Activated CD8-positive, alpha-beta T cell treated with anti-CD3 and anti-CD28 coated beads for 36 hours (primary cell): ENCODE measurements around the gene CRB1. TPM values are rescaled to one million over a fixed set of nuclear protein-coding genes. Genes with fewer than 3 reads are reported as not detected.

Experiments used
- ATAC-seq: fragments of 200-7000 bp; cut with Tn5 transposase; one replicate; pipeline ENCODE4 v1.10.0; 2021; ENCODE audit warnings: mild to moderate bottlenecking, moderate library complexity
- CTCF ChIA-PET: fragments of 350-600 bp; sonication (Branson Sonifier 250); formaldehyde crosslinking; loops from one replicate; lab custom pipeline; 2021; ENCODE audit warnings: antibody characterized with exemption; lab: Charles Lee
- POLR2A ChIA-PET: fragments of 350-600 bp; sonication (Branson Sonifier 250); formaldehyde crosslinking; loops from one replicate; lab custom pipeline; 2021; ENCODE audit warnings: antibody characterized with exemption; lab: Charles Lee
- DNase-seq: peaks from one replicate; pipeline ENCODE4 v3.0.0-alpha.2; 2020
- H3K27ac Mint-ChIP-seq: one replicate; pipeline ENCODE4 v1.8.0; 2021; ENCODE audit warnings: mild to moderate bottlenecking, mixed read lengths
- H3K27me3 Mint-ChIP-seq: one replicate; pipeline ENCODE4 v1.8.0; 2021; ENCODE audit warnings: mixed read lengths
- H3K36me3 Mint-ChIP-seq: one replicate; pipeline ENCODE4 v1.8.0; 2021; ENCODE audit warnings: low read depth, mixed read lengths
- H3K4me1 Mint-ChIP-seq: one replicate; pipeline ENCODE4 v1.8.0; 2021; ENCODE audit warnings: low read depth, mixed read lengths
- H3K4me3 Mint-ChIP-seq: one replicate; pipeline ENCODE4 v1.8.0; 2021; ENCODE audit warnings: mild to moderate bottlenecking, moderate library complexity, mixed read lengths
- H3K9me3 Mint-ChIP-seq: one replicate; pipeline ENCODE4 v1.8.0; 2021; ENCODE audit warnings: mixed read lengths
- intact Hi-C: fragments of 100-400 bp; cut with micrococcal nuclease; formaldehyde crosslinking; loops from one replicate; pipeline ENCODE4 v1.10.0; 2022
- total RNA-seq, 2 experiments: library from RNA; stranded (reverse); gene quantifications; one replicate each; pipeline ENCODE4 v1.2.3, GENCODE V29; 2021
- TF ChIP-seq, protein P1 (sequence below): fragments of 200-600 bp; IDR thresholded peaks from one replicate; pipeline ENCODE4 v1.8.0; 2022; ENCODE audit warnings: antibody characterized with exemption, mild to moderate bottlenecking

Gene CRB1
- total RNA-seq, 2 experiments from 2014 or later = not detected

- intact Hi-C loops = no loop called here
- Mint-ChIP-seq H3K36me3 (no peaks in the 10 kb centered on the region), H3K9me3 (no peaks in the 10 kb centered on the region), H3K4me3 (no peak overlapping the region), H3K27ac (no peak overlapping the region), H3K27me3 (peaks cover 1% of the 10 kb centered on the region), H3K4me1 (no peaks in the 10 kb centered on the region)
- ChIA-PET POLR2A (no interaction called here), CTCF (no interaction called here)
- DNase-seq (no peak), ATAC-seq (no peak)
- TF ChIP-seq, protein P1, sequence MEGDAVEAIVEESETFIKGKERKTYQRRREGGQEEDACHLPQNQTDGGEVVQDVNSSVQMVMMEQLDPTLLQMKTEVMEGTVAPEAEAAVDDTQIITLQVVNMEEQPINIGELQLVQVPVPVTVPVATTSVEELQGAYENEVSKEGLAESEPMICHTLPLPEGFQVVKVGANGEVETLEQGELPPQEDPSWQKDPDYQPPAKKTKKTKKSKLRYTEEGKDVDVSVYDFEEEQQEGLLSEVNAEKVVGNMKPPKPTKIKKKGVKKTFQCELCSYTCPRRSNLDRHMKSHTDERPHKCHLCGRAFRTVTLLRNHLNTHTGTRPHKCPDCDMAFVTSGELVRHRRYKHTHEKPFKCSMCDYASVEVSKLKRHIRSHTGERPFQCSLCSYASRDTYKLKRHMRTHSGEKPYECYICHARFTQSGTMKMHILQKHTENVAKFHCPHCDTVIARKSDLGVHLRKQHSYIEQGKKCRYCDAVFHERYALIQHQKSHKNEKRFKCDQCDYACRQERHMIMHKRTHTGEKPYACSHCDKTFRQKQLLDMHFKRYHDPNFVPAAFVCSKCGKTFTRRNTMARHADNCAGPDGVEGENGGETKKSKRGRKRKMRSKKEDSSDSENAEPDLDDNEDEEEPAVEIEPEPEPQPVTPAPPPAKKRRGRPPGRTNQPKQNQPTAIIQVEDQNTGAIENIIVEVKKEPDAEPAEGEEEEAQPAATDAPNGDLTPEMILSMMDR = no peak
Measured at GRCh38 chr1:197305925-197306324, 37.9 kb downstream of the CRB1 start.

DNA sequence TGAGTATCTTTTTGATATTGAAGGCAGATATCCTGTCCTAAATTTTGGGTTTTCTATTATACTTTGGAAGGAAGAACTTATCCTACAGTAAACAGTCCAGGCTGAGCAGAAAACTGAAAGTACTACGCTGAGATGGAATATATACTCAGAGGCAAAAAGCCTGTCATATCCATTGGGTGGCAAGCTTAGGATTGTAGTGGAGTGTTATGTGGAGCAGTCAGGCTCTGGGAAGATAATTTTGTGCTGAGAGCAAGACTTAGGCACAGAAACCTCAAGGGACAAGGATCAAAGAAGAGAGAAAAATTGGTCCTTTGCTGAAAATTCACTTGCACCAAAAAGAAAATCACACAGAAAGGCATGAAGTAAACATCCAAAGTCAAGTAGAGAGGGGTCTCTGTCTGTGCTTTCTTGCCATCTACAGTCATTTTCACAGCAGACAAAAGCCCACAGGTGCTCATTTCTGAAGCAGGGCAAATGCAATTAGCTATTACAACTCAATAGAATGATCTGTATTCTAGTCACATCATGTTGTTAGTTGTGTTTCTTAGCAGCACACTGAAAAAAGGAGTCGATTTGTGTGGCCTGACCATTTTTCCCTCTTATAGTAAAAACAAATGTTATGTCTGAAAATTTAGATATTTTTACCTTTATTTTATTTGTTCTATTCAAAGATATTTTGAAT, 38.5 kb downstream of the CRB1 start:
- no peaks in the 10 kb centered on the region for H3K36me3 Mint-ChIP-seq
- no peaks in the 10 kb centered on the region for H3K9me3 Mint-ChIP-seq
- ChIA-PET POLR2A (no interaction called here), CTCF (no interaction called here)
- DNase-seq = no peak
- TF ChIP-seq, protein P1 = no peak
- intact Hi-C loops = no loop called here
- no peak overlapping the region for H3K27ac Mint-ChIP-seq
- ATAC-seq = no peak
- peaks cover 1% of the 10 kb centered on the region for H3K27me3 Mint-ChIP-seq
- no peaks in the 10 kb centered on the region for H3K4me1 Mint-ChIP-seq
- no peak overlapping the region for H3K4me3 Mint-ChIP-seq

DNA sequence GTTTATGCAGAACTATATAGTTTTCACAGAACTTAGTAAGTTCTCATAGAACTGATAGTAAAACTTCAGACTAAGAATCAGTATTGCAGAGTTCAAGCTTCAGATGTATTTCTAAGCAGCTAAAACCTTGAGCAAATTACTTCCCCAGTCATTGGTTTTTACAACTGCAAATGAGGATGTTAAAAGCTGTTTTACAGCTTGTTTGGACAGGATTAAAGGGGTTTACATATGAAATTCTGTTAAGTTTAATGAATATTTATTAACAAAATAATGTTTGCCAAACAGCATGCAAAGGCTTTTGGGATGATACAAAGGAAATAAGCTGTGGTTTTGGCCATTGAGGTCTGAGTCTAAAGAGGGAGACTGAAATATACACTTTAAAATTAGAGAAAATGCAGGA, 39.1 kb downstream of the CRB1 start:
- no peak for ATAC-seq
- Mint-ChIP-seq H3K27ac (no peak overlapping the region), H3K36me3 (no peaks in the 10 kb centered on the region), H3K9me3 (no peaks in the 10 kb centered on the region), H3K4me1 (no peaks in the 10 kb centered on the region), H3K27me3 (peaks cover 1% of the 10 kb centered on the region), H3K4me3 (no peak overlapping the region)
- ChIA-PET POLR2A (no interaction called here), CTCF (interaction anchor here (0.6 kb wide), 1 partner anchor 20 kb away, joined by 3 read pairs; no protein-coding TSS in a partner anchor)
- DNase-seq = no peak
- intact Hi-C loops = no loop called here
- TF ChIP-seq, protein P1 = no peak

DNA sequence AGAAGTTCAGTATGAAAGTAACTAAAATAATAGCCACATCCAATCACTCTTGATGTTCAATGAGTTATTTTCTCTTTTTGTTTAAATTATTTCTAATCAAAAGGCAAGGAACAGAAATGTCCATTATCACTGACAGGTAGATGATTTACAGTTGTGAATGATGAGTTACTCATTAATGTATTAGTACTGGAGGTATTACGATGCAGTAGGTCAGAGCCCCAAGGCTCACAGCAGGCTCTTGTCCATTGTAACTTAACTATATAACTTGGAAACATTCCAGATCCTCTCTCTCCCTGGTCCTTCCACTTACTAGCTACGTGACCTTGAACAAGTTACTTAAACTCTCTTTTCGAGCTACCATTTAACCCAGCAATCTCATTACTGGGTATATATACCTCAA, 39.5 kb downstream of the CRB1 start:
- H3K36me3 Mint-ChIP-seq = no peaks in the 10 kb centered on the region
- no peaks in the 10 kb centered on the region for H3K9me3 Mint-ChIP-seq
- H3K27ac Mint-ChIP-seq = no peak overlapping the region
- ATAC-seq = no peak
- intact Hi-C loops = no loop called here
- no peaks in the 10 kb centered on the region for H3K4me1 Mint-ChIP-seq
- no peak for DNase-seq
- H3K4me3 Mint-ChIP-seq = no peak overlapping the region
- POLR2A ChIA-PET = no interaction called here
- H3K27me3 Mint-ChIP-seq = peaks cover 1% of the 10 kb centered on the region
- TF ChIP-seq, protein P1 = no peak
- CTCF ChIA-PET = interaction anchor here (0.6 kb wide), 1 partner anchor 19 kb away, joined by 3 read pairs; no protein-coding TSS in a partner anchor

DNA sequence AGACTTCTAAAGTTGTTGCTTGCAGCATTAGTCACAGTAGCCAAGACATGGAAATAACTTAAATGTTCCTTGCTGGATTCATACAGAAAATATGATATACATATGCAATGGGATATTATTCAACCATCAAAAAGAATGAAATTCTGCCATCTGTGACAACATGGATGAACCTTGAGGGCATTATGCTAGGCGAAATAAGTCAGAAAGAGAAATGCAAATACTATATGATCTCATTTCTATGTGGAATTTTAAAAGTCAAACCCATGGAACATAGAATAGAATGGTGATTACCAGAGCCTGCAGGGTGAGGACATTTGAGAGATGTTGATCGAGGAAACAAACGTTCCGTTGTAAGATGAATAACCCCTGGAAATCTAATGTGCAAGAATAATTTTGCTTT, 43.0 kb downstream of the CRB1 start:
- Mint-ChIP-seq H3K36me3 (no peaks in the 10 kb centered on the region), H3K4me3 (no peak overlapping the region), H3K27me3 (no peaks in the 10 kb centered on the region), H3K9me3 (no peaks in the 10 kb centered on the region), H3K4me1 (no peaks in the 10 kb centered on the region), H3K27ac (no peak overlapping the region)
- DNase-seq (no peak), ATAC-seq (no peak)
- TF ChIP-seq, protein P1 = no peak
- ChIA-PET CTCF (interaction anchor here (1.5 kb wide), 1 partner anchor 14 kb away, joined by 3 read pairs; no protein-coding TSS in a partner anchor), POLR2A (no interaction called here)
- intact Hi-C loops = no loop called here
